GM18870 (cell line): ENCODE data around the gene KDM4F.
"Not testable (repeated sequence)": the region's sequence is repeated elsewhere in the genome, so short reads cannot be mapped to it uniquely, and the experiment has no call there.

Experiments
- ATAC-seq: cut with Tn5 transposase; IDR thresholded peaks from one replicate; pipeline ENCODE4 v1.9.1; 2021; ENCODE audit warnings: moderate library complexity; ENCODE audit not compliant: unreplicated experiment

KDM4F gene

DNA sequence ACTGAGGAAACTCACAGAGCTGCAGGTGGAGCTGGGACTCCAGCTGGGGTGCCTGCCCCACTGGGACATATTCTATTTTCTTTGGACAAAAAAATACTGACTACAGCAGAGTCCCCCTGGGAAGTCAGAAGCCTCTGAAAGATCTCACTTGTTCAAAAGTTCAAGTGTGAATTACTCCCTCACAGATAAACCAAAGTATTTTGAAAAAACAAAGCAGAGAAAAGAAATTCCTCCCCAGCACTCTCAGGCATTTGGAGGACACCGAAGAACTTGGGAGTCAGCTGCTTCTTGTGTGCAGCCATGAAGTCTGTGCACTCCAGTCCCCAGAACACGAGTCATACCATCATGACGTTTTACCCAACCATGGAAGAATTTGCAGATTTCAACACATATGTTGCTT, at the start of gene KDM4F:
Gene KDM4F, plus strand, starts transcription at position 301 of the 400 bp plus-strand sequence.
- ATAC-seq, result not testable (repeated sequence)

DNA sequence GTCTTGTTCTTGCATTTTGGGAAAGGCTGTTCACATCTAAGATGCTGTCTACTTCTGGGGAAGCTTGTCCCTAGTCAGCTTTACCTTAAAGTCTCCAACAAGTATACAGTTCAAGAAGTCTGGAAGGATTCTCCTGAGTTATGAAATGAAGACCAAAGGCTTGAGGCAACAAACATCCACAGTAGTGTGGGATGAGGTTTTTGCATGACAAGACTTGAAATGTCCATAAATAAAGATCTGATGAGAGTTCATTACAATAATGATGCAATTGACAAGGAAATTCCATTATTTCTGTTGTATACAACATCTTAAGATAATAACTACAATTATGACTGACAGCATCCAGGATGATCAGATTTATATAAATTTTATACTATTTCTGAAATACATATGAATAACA, 45.5 kb upstream of the KDM4F start:
- no peak for ATAC-seq

DNA sequence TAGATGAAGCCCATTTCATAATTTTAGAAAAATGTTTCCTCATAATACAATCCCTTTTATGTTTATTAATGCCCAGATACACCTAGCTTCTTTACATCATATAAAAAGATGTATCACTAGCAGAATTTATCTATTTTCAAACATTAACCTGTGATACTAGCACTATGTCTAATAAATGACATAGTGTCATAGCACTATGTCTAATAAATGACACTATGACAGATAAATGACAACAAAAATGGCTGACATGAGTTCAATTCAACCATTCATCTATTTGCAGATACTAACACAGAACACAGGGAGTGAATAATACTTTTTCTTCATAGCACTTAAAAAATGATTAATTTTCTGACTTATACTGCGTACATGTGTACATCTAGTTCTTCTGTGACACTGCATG, 43.6 kb upstream of the KDM4F start:
- ATAC-seq, result no peak

DNA sequence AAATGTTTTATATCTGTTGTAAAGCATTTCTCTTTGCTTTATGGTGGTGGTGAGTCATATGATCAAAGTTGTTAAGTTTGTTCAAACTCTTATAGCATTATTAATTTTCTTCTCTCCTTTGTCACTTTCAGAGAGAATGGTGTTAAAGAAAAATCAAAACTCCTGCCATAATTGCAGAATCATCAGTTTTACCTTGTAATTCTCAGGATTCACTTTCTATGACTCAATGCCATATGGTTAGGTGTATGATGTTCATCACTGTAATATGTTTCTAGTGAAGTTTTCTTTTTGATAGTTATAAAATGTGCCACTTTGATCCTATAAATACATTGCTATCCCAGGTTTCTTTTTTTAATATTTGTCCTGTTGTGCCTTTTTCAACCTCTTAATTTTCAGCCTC, 37.8 kb upstream of the KDM4F start:
- no peak for ATAC-seq

DNA sequence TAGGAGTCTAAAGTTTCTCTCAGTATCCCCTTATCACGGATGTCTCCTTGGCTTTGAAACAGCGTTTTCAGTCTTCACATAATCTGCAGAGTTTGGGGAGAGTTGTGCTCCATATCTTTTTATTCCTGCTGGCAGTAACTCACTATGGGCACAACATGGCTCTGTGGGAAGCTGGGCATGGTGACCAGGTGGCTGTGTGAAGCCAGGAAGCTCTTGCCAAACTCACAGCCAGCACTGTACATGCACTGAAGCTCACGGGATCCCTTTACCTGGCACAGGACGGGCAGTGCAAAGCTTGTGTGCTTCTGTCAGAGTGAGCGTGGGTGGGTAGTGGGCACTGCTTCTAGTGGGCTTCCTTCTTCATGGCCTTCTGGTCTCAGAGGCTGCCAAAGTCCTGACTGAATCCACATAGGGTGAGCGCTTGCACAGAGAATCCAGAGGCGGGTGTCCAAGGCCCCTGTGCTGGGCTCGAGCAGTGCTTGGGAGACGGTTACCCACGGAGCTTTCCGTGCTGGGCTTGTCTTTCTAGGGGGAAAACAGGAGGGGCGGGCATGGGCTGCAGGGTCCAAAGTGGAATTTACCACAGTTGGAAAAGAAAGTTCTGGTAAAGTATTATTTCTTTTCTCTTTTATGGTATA, 34.9 kb upstream of the KDM4F start:
- no peak for ATAC-seq

DNA sequence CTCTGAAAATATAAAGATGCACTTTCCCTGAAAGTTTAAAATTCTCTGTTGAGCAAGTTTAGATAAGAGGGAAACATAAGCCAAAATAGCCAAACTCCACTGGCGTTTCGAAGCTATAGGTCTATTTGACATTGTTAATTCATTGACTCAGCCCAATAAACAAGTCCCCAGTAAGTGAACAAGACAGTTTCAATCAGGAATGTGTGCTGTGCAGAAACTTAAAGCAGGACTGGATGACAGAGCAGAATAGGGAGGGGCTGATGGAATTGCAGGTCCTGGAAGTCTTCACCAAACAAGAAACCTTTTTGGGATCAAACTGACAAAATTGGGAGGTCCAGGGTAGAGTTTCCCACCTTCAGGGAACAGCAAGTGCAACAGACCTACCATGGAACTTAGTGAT, 33.1 kb upstream of the KDM4F start:
- no peak for ATAC-seq

DNA sequence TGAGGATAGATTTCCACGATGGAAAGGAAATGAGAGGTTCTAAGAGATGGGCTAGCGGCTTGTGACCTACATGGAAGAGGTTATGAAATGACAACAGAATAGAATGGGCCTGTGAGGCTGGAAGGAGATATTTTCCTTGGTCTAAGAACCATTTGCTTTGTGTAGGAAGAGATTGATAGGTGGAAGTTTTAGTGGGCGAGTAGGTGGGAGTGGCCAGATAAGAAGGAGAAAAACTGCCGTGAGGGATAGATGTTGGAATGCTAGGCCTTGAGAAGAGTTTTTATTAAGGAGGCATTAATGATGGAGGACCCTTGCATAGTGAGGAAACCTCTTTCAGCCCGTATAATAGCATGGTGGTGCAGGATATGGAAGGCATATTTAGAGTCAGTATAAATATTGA, 27.8 kb upstream of the KDM4F start:
- not testable (repeated sequence) for ATAC-seq

DNA sequence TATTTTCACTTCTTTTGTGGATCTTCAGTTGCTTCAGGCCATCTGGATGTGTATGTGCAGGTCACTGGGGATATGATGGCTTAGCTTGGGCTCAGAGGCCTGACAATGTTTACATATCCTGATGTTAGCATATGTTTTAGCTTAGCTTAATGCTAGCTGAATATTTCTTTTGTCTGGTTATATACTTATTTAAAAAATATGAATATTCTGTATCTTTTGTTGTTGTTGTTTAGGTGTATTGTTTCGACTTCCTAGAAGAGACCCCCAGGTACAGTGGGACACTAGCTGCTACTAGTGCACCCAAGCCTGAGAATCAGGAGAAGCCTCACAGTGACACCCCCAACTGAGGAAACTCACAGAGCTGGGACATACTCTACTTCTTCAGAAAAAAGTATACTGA, 24.3 kb upstream of the KDM4F start, which contains the start of gene KDM4E:
Gene KDM4E, plus strand, starts transcription at position 301 of the 400 bp plus-strand sequence. CDS start 300 bp downstream, outside the sequence.
- ATAC-seq, result no peak

DNA sequence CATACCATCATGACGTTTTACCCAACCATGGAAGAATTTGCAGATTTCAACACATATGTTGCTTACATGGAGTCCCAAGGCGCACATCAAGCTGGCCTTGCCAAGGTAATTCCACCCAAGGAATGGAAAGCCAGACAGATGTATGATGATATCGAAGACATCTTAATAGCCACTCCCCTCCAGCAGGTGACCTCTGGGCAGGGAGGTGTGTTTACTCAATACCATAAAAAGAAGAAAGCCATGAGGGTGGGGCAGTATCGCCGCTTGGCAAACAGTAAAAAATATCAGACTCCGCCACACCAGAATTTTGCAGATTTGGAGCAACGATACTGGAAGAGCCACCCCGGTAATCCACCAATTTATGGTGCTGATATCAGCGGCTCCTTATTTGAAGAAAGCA, 23.6 kb upstream of the KDM4F start:
- ATAC-seq, result not testable (repeated sequence)

DNA sequence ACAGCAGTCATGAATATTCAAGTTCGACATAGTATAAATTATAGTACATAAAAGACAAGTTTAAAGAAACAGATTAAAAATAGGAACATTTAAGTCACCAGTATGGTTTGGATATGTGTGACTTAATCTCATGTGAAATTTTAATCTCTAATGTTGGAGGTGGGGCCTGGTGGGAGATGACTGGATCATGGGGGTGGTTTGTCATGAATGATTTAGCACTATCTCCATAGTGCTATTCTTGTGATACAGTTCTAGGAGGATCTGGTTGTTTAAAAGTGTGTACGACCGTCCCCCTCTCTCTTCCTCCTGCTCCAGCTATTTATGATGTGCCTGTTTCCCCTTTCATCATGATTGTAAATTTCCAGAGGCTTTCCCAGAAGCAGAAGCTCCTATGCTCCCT, 20.9 kb upstream of the KDM4F start:
- ATAC-seq, result no peak

DNA sequence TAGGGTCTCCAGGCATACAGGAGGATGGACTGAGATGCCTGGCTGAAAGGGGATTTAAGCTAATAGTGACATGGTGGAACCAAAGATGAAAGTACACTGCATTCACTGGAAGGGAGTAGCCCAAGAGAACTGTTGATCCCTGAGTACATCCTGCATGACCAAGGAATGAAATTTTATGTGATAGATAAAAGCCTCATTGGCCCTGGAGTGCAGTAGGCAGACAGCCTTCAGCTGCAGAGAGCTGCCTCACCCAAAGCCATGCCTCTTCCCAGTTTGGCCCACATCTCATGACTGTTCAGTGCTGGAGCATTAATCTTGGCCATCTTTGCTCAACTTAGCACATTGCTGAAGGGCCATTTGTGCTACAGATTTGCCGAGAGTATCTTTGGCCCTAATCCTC, 16.2 kb upstream of the KDM4F start:
- no peak for ATAC-seq

DNA sequence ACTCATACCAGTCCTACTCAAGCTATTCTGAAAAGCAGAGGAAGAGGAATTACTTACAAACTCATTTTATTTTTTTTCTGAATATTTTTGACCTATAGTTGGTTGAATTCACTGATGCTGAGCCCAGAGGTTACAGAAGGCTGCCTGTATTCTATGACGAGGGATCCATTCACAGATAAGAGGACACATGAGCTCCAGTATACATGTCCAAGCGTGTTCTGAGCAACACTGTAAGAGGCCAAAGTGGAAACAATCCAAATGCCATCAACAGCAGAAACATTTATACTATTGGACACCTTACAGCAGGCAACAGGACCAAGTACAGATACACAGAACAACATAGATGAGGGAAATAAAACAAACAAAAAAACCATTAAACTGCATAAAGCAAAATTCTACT, 13.9 kb upstream of the KDM4F start:
- ATAC-seq, result no peak

DNA sequence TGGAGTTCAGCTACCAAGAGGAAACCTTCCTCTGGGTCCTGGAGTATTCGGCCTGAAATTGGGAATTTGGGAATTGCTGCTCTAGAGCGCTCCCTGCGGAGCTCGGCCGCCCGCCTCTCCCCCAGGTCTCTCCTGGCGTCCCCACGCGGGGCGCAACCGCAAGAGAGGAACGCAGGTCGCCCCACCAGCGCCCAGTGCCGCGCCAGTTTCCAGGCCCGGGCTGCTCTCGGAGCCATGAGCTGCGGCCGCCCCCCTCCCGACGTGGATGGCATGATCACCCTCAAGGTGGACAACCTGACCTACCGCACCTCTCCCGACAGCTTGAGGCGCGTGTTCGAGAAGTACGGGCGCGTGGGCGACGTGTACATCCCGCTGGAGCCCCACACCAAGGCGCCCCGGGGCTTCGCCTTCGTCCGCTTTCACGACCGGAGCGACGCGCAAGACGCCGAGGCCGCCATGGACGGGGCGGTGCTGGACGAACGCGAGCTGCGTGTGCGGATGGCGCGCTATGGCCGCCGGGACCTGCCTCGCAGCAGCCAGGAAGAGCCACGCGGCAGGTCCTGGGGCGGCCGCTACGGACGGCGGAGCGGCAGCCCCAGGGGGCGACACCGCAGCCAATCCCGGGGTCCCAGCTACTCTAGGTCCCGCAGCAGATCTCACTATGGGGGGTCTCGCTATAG, 11.7 kb upstream of the KDM4F start:
- not testable (repeated sequence) for ATAC-seq

DNA sequence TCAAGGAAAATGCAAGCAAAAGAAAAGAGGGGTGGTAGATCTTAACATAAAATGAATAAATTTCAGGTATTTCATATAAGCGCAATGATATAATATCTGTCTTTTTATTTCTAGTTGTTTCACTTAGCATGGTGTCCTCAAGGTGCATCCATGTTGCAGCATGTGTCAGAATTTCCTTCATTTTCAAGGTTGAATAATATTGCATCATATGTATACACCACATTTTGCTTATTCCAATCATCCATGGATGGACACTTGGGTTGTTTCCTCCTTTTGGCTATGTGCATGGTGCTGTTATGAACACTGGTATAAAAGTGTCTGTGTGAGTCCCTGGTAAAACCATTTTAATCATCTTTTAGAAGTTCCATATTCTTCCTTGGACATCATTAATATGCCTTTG, 7.0 kb upstream of the KDM4F start:
- ATAC-seq, result no peak

DNA sequence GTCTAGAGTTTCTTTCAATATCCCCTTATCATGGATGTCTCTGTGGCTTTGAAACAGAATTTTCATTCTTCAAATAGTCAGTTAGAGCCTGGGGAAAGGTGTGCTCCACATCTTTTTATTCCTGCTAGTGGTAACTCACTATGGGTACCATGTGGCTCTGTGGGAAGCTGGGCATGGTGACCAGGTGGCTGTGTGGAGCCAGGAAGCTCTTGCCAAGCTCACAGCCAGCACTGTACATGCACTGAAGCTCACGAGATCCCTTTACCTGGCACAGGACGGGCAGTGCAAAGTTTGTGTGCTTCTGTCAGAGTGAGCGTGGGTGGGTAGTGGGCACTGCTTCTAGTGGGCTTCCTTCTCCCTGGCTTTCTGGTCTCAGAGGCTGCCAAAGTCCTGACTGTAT, 6.3 kb upstream of the KDM4F start:
- ATAC-seq, result no peak

DNA sequence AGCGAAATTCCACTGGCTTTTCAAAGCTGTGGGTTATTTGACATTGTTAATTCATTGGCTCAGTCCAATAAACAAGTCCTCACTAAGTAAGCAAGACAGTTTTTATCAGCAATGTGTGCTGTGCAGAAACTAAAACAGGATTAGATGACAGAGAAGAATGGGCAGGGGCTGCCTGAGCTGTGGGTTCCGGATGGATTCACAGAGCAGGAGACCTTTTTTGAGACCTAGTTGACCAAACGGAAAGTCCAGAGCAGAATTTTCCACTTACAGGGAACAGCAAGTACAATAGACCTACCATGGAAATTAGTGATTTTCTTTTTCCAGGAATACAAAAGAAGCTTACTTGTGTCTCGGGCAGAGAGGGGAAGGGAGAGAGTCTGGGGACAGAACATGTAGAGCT, 5.2 kb upstream of the KDM4F start:
- no peak for ATAC-seq

DNA sequence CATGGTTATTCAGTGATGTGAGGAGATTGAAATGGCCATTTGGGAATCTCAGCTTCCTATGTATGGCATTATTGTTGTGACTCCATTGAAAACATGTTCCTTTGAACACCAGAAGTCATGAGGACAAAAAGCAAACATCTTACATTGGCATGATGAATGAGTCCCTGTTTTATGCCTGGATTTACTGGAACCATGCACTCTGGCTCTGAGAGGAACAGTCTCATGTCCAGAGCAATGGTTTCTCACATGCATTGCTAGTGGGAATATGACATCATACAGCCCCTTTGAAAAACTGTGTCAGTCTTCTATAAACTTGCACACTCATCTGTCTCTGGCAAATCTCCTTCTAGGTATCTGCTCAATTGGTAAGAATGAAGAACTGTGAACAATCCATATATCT, 3.4 kb upstream of the KDM4F start:
- no peak for ATAC-seq

DNA sequence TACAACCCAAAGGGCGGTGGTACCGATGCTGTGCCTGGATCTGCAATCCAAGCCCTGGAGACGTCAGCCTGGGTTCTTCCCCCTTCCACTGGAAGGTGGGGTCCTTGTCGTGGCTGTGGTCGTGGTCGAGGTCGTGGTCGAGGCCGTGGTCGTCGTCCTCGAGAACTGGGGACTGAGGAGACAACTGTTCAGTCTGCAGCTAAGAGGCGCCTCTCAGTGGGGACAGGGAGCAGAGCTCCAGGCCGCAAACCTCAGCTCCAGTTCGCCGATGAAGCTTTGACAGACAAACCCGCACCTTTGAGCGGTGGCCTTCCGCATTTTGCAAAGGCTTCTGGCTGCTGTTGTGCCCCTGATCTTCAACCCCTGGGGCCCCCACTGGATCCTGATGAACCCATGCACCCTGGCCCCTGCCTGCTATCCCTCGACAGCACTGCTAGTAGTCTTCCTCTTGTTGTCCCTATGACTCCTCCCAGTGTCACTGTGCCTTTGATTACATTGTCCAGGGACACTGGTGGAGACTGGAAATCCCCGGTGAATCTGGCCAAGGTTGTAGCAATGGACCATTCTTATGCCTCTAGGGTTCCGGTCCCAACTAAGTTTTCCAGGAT, 1.5 kb downstream of the KDM4F start:
- no peak for ATAC-seq

DNA sequence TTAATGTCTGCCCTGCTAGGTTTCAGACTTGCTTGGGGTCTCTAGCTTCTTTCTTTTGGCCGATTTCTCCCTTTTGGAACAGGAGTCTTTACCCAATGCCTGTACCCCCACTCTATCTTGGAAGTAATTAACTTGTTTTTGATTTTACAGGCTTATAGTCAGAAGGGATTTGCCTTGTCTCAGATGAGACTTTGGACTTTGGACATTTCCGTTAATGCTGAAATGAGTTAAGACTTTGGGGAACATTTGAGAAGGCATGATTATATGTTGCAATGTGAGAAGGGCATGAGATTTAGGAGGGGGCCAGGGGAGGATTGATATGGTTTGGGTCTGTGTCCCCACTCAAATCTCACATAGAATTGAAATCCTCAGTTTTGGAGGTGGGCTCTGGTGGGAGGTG, 5.1 kb downstream of the KDM4F start:
- no peak for ATAC-seq

DNA sequence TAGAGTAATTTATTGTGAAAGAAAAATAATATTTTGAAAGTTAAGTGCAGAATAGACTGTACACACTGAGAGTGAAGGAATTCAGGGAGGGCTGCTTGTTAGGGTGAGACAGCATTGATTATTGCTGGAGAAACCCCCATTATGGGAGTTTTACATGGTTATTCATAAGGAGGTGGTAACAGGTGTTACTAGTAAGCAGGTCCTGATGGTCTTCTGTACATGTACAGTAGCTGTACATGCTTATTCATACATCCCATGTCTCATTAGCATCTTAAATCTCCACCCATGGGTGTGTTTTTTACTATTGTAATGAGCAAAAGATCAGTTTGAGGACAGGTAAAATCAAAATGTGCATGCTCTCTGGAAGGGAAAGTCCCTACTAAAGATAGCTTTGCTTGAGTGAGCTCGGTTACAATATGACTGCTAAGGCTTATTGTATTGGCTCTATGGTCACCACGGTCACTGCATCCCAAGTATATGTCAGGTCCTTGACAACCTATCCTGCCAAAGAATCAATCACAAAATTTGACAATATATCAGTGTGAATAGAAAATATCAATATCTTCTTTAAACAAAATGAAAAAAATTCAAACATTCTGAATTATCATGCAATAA, 6.2 kb downstream of the KDM4F start:
- ATAC-seq, result peak; percentile 97

DNA sequence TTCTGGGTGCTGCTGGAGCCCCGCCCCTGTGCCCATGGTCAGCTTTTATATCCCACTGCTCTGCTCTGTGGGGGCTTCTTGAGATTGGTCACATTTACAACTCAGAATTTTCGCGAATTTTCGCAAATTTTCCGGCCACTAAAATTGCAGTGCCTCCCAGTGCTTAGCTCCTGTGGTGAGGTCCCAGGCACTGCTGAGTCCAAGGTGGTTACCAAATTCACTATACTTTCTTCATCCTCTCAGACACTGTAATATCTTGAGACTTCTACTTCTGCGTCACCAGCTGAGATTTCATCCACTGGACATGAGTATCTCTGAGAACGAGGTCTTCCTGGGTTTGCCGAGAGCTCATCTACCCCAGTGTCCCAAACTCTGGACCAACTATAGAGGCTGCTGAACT, 8.7 kb downstream of the KDM4F start:
- ATAC-seq, result no peak

DNA sequence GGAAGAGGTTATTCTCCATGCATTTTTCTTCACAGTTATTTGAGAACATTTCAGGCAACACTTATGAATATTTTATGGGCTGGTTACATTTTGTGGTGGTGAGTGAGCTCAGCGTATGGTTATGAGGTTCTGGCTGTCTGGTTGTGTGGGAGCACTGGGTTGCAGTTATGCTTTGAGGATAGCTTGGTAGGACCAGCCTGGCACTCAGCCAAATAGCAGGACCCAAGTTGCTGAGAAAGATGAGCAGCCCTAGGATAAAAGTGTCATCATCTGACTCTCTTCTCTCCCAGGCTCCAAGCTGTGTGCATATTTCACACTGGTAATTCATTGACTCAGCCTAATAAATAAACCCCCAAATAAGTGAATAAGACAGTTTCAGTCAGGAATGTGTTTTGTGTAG, 9.4 kb downstream of the KDM4F start:
- ATAC-seq, result no peak
